HEK293 (cell line): ENCODE measurements around the gene CCDC149.

Source experiments
- CTCF ChIA-PET: fragments of 350-600 bp; formaldehyde crosslinking; extraction: SDS; loops from one replicate; lab custom pipeline; 2021; ENCODE audit warnings: antibody characterized with exemption; lab: Yijun Ruan, JAX
- POLR2A ChIA-PET: fragments of 300-600 bp; formaldehyde crosslinking; extraction: SDS; loops from one replicate; lab custom pipeline; 2020; ENCODE audit warnings: antibody characterized with exemption, inconsistent platforms; lab: Yijun Ruan, JAX
- H3K27ac ChIP-seq: fragments of 200-500 bp; sonication (Bioruptor generic); 2 replicates; pipeline ENCODE4 v1.5.1; 2014; ENCODE audit warnings: low read depth, low read length, control low read depth, inconsistent platforms; ENCODE audit errors: extremely low read depth
- H3K36me3 ChIP-seq, 2 experiments: fragments of 200-500 bp in 1 of 2; sonication (Bioruptor generic) in 1 of 2; 1 replicate in 1 of 2; 2 replicates in 1 of 2; pipeline ENCODE4 v1.5.1; 2014 to 2017; ENCODE audit warnings: inconsistent platforms in 2 of 2, low read length in 2 of 2; ENCODE audit not compliant: control insufficient read depth in 2 of 2, insufficient read depth in 1 of 2
- H3K4me1 ChIP-seq: fragments of 200-500 bp; sonication (Bioruptor generic); 2 replicates; pipeline ENCODE4 v1.5.1; 2014; ENCODE audit warnings: mild to moderate bottlenecking, low read length, inconsistent platforms; ENCODE audit not compliant: control insufficient read depth, insufficient read depth
- H3K4me3 ChIP-seq: 2 replicates; pipeline ENCODE4 v1.5.1; 2011; ENCODE audit warnings: low read depth, mild to moderate bottlenecking, control low read depth, low read length, moderate library complexity
- H3K9me3 ChIP-seq: fragments of 200-500 bp; sonication (Bioruptor generic); 2 replicates; pipeline ENCODE4 v1.5.1; 2014; ENCODE audit warnings: low read depth, low read length, inconsistent platforms; ENCODE audit not compliant: control insufficient read depth, insufficient read depth
- GFI1B ChIP-seq: fragments of 450-650 bp; formaldehyde crosslinking; IDR thresholded peaks from 2 replicates; pipeline ENCODE4 v1.5.1; 2016; ENCODE audit warnings: missing biosample characterization, missing genetic modification characterization
- GLI2 ChIP-seq: fragments of 450-650 bp; formaldehyde crosslinking; IDR thresholded peaks from 2 replicates; pipeline ENCODE4; 2017; ENCODE audit warnings: missing biosample characterization, missing genetic modification characterization, low read depth, borderline replicate concordance
- SCRT1 ChIP-seq: fragments of 450-650 bp; formaldehyde crosslinking; IDR thresholded peaks from 2 replicates; pipeline ENCODE4 v1.5.1; 2016; ENCODE audit warnings: missing biosample characterization, missing genetic modification characterization, borderline replicate concordance
- SP7 ChIP-seq: fragments of 450-650 bp; formaldehyde crosslinking; IDR thresholded peaks from 2 replicates; pipeline ENCODE4 v1.5.1; 2016; ENCODE audit warnings: missing biosample characterization, missing genetic modification characterization
- ZBTB17 ChIP-seq: fragments of 450-650 bp; formaldehyde crosslinking; IDR thresholded peaks from 2 replicates; pipeline ENCODE4 v1.5.1; 2016; ENCODE audit warnings: missing biosample characterization, missing genetic modification characterization
- ZBTB7A ChIP-seq: fragments of 450-650 bp; formaldehyde crosslinking; IDR thresholded peaks from 2 replicates; pipeline ENCODE4 v1.5.1; 2016; ENCODE audit warnings: low read depth, missing biosample characterization, missing genetic modification characterization
- ZNF112 ChIP-seq: fragments of 450-650 bp; formaldehyde crosslinking; IDR thresholded peaks from 2 replicates; pipeline ENCODE4 v1.5.0; 2017; ENCODE audit warnings: missing biosample characterization, missing genetic modification characterization
- ZNF114 ChIP-seq: fragments of 450-650 bp; formaldehyde crosslinking; IDR thresholded peaks from 2 replicates; pipeline ENCODE4 v1.5.0; 2017; ENCODE audit warnings: missing biosample characterization, missing genetic modification characterization
- ZNF157 ChIP-seq: fragments of 450-650 bp; formaldehyde crosslinking; IDR thresholded peaks from 2 replicates; pipeline ENCODE4 v1.5.1; 2016; ENCODE audit warnings: missing biosample characterization, missing genetic modification characterization
- ZNF16 ChIP-seq: fragments of 450-650 bp; formaldehyde crosslinking; IDR thresholded peaks from 2 replicates; pipeline ENCODE4 v1.5.1; 2016; ENCODE audit warnings: low read depth, missing biosample characterization, missing genetic modification characterization
- ZNF211 ChIP-seq: fragments of 450-650 bp; formaldehyde crosslinking; IDR thresholded peaks from 2 replicates; pipeline ENCODE4 v1.5.1; 2016; ENCODE audit warnings: low read depth, missing biosample characterization, missing genetic modification characterization
- ZNF223 ChIP-seq: fragments of 450-650 bp; formaldehyde crosslinking; IDR thresholded peaks from 2 replicates; pipeline ENCODE4 v1.5.1; 2016; ENCODE audit warnings: missing biosample characterization, missing genetic modification characterization
- ZNF311 ChIP-seq: fragments of 450-650 bp; formaldehyde crosslinking; IDR thresholded peaks from 2 replicates; pipeline ENCODE4 v1.5.1; 2017; ENCODE audit warnings: missing biosample characterization, missing genetic modification characterization, borderline replicate concordance
- ZNF366 ChIP-seq: fragments of 450-650 bp; formaldehyde crosslinking; conservative IDR thresholded peaks from 2 replicates; pipeline ENCODE4 v1.5.1; 2016; ENCODE audit warnings: missing biosample characterization, missing genetic modification characterization
- ZNF416 ChIP-seq: fragments of 450-650 bp; formaldehyde crosslinking; IDR thresholded peaks from 2 replicates; pipeline ENCODE4 v1.5.1; 2016; ENCODE audit warnings: missing biosample characterization, missing genetic modification characterization
- ZNF423 ChIP-seq: fragments of 450-650 bp; formaldehyde crosslinking; IDR thresholded peaks from 2 replicates; pipeline ENCODE4 v1.5.1; 2016; ENCODE audit warnings: missing biosample characterization, missing genetic modification characterization
- ZNF514 ChIP-seq: fragments of 450-650 bp; formaldehyde crosslinking; IDR thresholded peaks from 2 replicates; pipeline ENCODE4 v1.5.1; 2016; ENCODE audit warnings: missing biosample characterization, missing genetic modification characterization
- ZNF555 ChIP-seq: fragments of 450-650 bp; formaldehyde crosslinking; conservative IDR thresholded peaks from 2 replicates; pipeline ENCODE4 v1.5.1; 2017; ENCODE audit warnings: missing biosample characterization, mild to moderate bottlenecking, missing genetic modification characterization, inconsistent platforms
- ZNF561 ChIP-seq: fragments of 450-650 bp; IDR thresholded peaks from 2 replicates; pipeline ENCODE4 v1.5.1; 2018; ENCODE audit warnings: missing biosample characterization, missing genetic modification characterization, borderline replicate concordance
- ZNF621 ChIP-seq: fragments of 450-650 bp; formaldehyde crosslinking; IDR thresholded peaks from 2 replicates; pipeline ENCODE4 v1.5.1; 2017; ENCODE audit warnings: missing biosample characterization, missing genetic modification characterization
- ZNF664 ChIP-seq: fragments of 450-650 bp; formaldehyde crosslinking; IDR thresholded peaks from 2 replicates; pipeline ENCODE4 v1.5.1; 2016; ENCODE audit warnings: missing biosample characterization, missing genetic modification characterization
- ZNF747 ChIP-seq: fragments of 450-650 bp; formaldehyde crosslinking; IDR thresholded peaks from 2 replicates; pipeline ENCODE4 v1.5.1; 2016; ENCODE audit warnings: missing biosample characterization, missing genetic modification characterization
- ZNF768 ChIP-seq: fragments of 450-650 bp; formaldehyde crosslinking; IDR thresholded peaks from 2 replicates; pipeline ENCODE4 v1.5.1; 2018; ENCODE audit warnings: missing biosample characterization, mild to moderate bottlenecking, missing genetic modification characterization
- ZNF843 ChIP-seq: fragments of 450-650 bp; formaldehyde crosslinking; IDR thresholded peaks from 2 replicates; pipeline ENCODE4 v1.5.1; 2016; ENCODE audit warnings: missing biosample characterization, missing genetic modification characterization
- ZSCAN23 ChIP-seq: fragments of 450-650 bp; formaldehyde crosslinking; IDR thresholded peaks from 2 replicates; pipeline ENCODE4 v1.5.1; 2016; ENCODE audit warnings: missing biosample characterization, missing genetic modification characterization
- ZSCAN30 ChIP-seq: fragments of 450-650 bp; IDR thresholded peaks from 2 replicates; pipeline ENCODE4 v1.5.1; 2018; ENCODE audit warnings: missing biosample characterization, mild to moderate bottlenecking, missing genetic modification characterization, moderate library complexity
- TF ChIP-seq, protein P1 (sequence below): fragments of 450-650 bp; formaldehyde crosslinking; IDR thresholded peaks from 2 replicates; pipeline ENCODE4 v1.5.1; 2016; ENCODE audit warnings: missing biosample characterization, missing genetic modification characterization
- TF ChIP-seq, protein P2 (sequence below): fragments of 450-650 bp; IDR thresholded peaks from 2 replicates; pipeline ENCODE4 v1.5.1; 2018; ENCODE audit warnings: missing biosample characterization, missing genetic modification characterization
- TF ChIP-seq, protein P3 (sequence below): fragments of 450-650 bp; formaldehyde crosslinking; IDR thresholded peaks from 2 replicates; pipeline ENCODE4 v1.5.1; 2016; ENCODE audit warnings: missing biosample characterization, missing genetic modification characterization

CCDC149 gene

DNA sequence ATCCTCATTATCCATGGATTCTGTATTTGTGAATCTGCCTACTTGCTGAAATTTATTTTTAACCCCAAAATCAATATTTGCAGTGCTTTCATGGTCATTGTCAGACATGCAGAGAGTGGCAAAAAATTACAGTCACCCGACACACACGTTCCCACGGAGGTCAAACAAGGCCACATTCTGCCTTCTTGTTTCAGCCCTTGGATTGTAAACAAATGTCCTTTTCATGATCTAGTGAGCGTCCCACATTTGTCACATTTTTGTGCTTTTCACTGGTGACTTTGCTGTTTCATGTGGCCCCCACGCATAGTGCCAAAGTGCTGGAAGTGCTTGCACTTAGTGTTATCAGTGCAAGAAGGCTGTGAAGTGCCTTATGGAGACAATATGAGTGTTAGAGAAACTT, 72.5 kb downstream of the CCDC149 start (continued):
- TF ChIP-seq ZNF112 (tag by site-specific recombination) (no peak), ZNF366 (tag by site-specific recombination) (no peak), ZNF621 (tag by site-specific recombination) (no peak)
- TF ChIP-seq, protein P1, sequence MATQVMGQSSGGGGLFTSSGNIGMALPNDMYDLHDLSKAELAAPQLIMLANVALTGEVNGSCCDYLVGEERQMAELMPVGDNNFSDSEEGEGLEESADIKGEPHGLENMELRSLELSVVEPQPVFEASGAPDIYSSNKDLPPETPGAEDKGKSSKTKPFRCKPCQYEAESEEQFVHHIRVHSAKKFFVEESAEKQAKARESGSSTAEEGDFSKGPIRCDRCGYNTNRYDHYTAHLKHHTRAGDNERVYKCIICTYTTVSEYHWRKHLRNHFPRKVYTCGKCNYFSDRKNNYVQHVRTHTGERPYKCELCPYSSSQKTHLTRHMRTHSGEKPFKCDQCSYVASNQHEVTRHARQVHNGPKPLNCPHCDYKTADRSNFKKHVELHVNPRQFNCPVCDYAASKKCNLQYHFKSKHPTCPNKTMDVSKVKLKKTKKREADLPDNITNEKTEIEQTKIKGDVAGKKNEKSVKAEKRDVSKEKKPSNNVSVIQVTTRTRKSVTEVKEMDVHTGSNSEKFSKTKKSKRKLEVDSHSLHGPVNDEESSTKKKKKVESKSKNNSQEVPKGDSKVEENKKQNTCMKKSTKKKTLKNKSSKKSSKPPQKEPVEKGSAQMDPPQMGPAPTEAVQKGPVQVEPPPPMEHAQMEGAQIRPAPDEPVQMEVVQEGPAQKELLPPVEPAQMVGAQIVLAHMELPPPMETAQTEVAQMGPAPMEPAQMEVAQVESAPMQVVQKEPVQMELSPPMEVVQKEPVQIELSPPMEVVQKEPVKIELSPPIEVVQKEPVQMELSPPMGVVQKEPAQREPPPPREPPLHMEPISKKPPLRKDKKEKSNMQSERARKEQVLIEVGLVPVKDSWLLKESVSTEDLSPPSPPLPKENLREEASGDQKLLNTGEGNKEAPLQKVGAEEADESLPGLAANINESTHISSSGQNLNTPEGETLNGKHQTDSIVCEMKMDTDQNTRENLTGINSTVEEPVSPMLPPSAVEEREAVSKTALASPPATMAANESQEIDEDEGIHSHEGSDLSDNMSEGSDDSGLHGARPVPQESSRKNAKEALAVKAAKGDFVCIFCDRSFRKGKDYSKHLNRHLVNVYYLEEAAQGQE (tag by site-specific recombination): no peak

DNA sequence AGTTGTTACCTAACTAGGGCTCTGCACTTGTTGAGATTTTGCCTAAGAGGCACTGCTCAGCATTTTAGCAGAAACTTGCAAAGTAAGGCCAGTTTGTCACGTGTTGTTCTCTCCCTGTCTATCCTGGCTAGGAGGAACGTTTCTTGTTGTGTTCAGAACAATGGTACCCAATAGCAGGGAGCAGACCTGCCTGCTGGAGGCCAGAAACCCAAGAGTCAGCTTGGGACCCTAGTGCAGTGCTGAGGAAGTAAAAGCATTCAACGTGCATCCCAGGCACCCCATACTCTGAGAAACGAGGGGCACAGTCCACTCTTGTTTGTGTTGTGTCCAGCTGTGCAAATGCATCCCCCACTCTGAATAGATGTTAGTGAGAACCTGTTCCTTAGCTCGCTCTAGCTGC, 75.1 kb downstream of the CCDC149 start:
- no peaks in the 10 kb centered on the region for H3K9me3 ChIP-seq
- H3K4me1 ChIP-seq: no peaks in the 10 kb centered on the region
- TF ChIP-seq ZSCAN23 (no peak), ZBTB17 (tag by site-specific recombination) (no peak), SP7 (no peak), ZNF843 (tag by site-specific recombination) (no peak), SCRT1 (tag by site-specific recombination) (no peak), ZNF555 (tag by site-specific recombination) (no peak), ZNF747 (tag by site-specific recombination) (no peak), ZNF311 (tag by site-specific recombination) (no peak), ZNF211 (tag by site-specific recombination) (no peak), ZNF16 (tag by site-specific recombination) (no peak), ZNF768 (no peak), ZNF664 (tag by site-specific recombination) (no peak), GLI2 (tag by site-specific recombination) (no peak), ZNF423 (no peak), ZBTB7A (tag by site-specific recombination) (no peak), ZNF114 (tag by site-specific recombination) (no peak), ZNF561 (tag by site-specific recombination) (no peak)
- TF ChIP-seq, protein P2, sequence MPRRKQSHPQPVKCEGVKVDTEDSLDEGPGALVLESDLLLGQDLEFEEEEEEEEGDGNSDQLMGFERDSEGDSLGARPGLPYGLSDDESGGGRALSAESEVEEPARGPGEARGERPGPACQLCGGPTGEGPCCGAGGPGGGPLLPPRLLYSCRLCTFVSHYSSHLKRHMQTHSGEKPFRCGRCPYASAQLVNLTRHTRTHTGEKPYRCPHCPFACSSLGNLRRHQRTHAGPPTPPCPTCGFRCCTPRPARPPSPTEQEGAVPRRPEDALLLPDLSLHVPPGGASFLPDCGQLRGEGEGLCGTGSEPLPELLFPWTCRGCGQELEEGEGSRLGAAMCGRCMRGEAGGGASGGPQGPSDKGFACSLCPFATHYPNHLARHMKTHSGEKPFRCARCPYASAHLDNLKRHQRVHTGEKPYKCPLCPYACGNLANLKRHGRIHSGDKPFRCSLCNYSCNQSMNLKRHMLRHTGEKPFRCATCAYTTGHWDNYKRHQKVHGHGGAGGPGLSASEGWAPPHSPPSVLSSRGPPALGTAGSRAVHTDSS (tag by site-specific recombination): no peak
- ChIA-PET POLR2A (no interaction called here), CTCF (no interaction called here)
- H3K36me3 ChIP-seq: no peaks in the 10 kb centered on the region
- no peak overlapping the region for H3K4me3 ChIP-seq
- H3K27ac ChIP-seq: no peak overlapping the region

DNA sequence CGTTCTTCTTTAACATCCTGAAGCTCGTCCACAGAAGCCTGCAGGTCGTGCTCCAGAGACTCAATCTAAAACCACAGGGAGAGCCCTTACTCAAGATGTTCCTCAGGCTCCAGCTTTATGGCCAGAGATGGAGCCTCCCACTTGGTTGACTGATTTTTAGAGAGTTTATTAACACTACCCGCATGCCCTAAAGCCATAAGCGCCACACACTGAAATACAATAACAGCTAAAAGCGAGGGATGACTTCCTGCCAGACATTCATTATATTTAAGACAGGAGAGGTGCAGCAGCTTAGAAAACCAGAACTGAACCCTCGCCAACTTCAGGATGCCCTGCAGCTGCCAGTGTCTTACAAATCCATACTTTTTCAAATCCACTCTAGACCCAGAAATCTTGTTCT, 75.5 kb downstream of the CCDC149 start:
- TF ChIP-seq GFI1B (tag by site-specific recombination): no peak
- TF ChIP-seq ZNF223 (tag by site-specific recombination): no peak
- TF ChIP-seq ZSCAN30 (tag by site-specific recombination): no peak
- TF ChIP-seq ZNF843 (tag by site-specific recombination): no peak
- no peak for TF ChIP-seq ZNF416
- no peak for TF ChIP-seq ZNF157 (tag by site-specific recombination)
- TF ChIP-seq ZNF621 (tag by site-specific recombination): no peak
- TF ChIP-seq ZNF514 (tag by site-specific recombination): no peak
- TF ChIP-seq, protein P3, sequence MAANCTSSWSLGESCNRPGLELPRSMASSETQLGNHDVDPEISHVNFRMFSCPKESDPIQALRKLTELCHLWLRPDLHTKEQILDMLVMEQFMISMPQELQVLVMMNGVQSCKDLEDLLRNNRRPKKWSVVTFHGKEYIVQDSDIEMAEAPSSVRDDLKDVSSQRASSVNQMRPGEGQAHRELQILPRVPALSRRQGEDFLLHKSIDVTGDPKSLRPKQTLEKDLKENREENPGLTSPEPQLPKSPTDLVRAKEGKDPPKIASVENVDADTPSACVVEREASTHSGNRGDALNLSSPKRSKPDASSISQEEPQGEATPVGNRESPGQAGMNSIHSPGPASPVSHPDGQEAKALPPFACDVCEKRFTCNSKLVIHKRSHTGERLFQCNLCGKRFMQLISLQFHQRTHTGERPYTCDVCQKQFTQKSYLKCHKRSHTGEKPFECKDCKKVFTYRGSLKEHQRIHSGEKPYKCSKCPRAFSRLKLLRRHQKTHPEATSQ (tag by site-specific recombination): no peak
- Histone ChIP-seq H3K36me3 (no peaks in the 10 kb centered on the region), H3K27ac (no peak overlapping the region), H3K4me1 (no peaks in the 10 kb centered on the region), H3K9me3 (no peaks in the 10 kb centered on the region), H3K4me3 (no peak overlapping the region)
- POLR2A ChIA-PET: no interaction called here
- CTCF ChIA-PET: no interaction called here
